ENCODE results near the gene SLC36A4. TPM values are rescaled to one million over a fixed set of nuclear protein-coding genes. Genes with fewer than 3 reads are reported as not detected.

SLC36A4 gene
- total RNA-seq, 2 experiments from 2014 or later, result 9.5 to 11.6 TPM

Other genes starting within 250 kb of the SLC36A4 start
- not detected for gene MTNR1B, start 228.3 kb downstream of the SLC36A4 start, total RNA-seq
- not detected for gene DEUP1, start 132.8 kb upstream of the SLC36A4 start, total RNA-seq

All from activated naive CD8-positive, alpha-beta T cell treated with anti-CD3 and anti-CD28 coated beads, Interleukin-2, amount 10 ng/mL, durations not matched to agents 7 days and 5 days (primary cell).